ENCODE measurements around the gene NFAT5.
A peak's percentile ranks its signal among the peaks of the same experiment; 100 is the strongest.
"Not testable (repeated sequence)": the region's sequence is repeated elsewhere in the genome, so short reads cannot be mapped to it uniquely, and the experiment has no call there.

The NFAT5 gene

DNA sequence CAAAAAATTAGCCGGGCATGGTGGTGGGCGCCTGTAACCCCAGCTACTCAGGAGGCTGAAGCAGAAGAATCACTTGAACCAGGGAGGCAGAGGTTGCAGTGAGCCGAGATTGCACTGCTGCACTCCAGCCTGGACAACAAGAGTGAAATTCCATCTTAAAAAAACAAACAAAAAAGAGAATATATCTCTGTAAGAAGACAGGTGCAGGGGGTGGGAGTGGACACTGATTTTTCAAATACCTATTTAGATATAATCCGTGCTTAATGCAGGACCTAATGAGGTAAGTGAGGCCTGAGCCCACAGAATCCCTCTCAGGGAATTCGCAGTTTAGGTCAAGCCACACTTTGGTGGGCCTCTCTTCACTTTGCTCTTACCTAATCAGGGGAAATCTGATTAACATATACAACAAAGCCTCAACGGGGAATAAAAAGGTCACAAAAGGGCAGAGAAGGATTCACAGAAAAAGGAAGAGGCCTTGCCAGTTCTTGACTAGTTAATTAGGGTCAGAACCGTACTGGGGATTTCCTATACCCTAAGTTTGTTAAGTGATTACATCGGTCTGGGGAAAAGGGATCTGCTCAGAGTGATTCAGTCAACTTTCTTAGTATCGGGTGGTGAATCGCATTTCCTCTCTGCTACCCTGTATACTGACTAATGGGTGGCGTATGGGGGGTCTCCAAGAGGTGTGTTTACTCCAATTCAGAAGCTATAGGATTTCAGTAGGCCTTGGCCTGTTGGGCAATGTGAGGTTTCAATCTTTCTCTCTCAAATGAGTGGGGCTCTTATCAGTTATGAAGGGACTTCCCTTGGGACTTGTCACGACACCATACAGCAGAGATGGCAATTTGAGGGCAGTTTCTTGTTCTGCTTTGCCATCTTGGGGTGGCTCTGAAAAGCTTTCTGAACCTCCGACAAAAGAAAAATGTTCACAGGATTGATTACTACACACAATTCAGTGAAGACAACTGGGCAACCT is 1.9 kb upstream of the NFAT5 start:
- TF ChIP-seq, protein P1, sequence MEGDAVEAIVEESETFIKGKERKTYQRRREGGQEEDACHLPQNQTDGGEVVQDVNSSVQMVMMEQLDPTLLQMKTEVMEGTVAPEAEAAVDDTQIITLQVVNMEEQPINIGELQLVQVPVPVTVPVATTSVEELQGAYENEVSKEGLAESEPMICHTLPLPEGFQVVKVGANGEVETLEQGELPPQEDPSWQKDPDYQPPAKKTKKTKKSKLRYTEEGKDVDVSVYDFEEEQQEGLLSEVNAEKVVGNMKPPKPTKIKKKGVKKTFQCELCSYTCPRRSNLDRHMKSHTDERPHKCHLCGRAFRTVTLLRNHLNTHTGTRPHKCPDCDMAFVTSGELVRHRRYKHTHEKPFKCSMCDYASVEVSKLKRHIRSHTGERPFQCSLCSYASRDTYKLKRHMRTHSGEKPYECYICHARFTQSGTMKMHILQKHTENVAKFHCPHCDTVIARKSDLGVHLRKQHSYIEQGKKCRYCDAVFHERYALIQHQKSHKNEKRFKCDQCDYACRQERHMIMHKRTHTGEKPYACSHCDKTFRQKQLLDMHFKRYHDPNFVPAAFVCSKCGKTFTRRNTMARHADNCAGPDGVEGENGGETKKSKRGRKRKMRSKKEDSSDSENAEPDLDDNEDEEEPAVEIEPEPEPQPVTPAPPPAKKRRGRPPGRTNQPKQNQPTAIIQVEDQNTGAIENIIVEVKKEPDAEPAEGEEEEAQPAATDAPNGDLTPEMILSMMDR (IDR thresholded peaks at IDR 0.05; ENCODE audit: low read depth, low read length), result no peak
- peak; percentile 7 for DNase-seq (ENCODE audit: low read depth, low spot score)
- H3K4me3 ChIP-seq (ENCODE audit: low read depth, low read length), result peak overlapping the region; percentile 3
- in situ Hi-C loops (cut with HindIII; ENCODE audit: low sequenced_read_pairs), result no loop called here

DNA sequence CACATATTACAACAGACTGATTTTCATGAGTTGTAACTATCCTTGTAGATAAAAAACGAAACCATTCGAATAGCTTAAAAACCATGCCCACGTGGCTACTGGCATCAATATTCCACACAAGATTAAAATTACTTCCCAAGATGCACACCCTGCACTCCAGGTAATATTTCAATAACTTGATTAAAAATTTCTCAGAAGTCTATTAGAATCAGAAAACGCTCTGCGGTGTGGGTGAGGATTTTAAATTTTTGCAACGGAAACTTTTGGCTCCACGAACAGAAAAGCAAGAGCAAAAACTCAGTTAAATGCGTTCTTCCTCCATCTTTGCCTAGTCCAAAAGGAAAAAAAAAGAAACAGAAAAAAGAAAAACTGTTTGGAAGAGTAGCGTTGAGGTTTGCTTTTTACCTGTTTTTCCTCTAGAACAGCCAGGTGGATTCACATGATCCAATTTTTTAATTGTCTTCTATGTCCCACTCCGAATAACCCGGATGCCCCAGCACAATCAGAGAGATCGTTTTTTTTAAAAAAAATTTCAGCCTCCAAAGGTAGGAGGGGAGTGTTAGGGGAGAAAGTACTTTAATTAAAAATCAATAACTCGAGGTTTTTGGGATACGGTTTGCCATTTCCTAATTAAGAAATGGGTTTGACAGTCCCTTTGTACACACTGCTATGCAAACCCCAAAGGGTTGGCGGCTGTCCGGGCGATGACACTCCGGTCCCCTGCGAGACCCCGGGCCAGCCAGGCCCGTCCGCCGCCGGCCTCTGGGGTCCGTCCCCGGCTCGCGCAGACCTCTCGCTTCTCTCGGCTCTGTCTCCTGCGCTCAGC is 708 bp upstream of the NFAT5 start:
- peak overlapping the region; percentile 93 for H3K4me3 ChIP-seq (ENCODE audit: low read depth, low read length)
- in situ Hi-C loops (cut with HindIII; ENCODE audit: low sequenced_read_pairs), result no loop called here
- TF ChIP-seq, protein P1 (IDR thresholded peaks at IDR 0.05; ENCODE audit: low read depth, low read length), result no peak
- peak; percentile 34 for DNase-seq (ENCODE audit: low read depth, low spot score)

DNA sequence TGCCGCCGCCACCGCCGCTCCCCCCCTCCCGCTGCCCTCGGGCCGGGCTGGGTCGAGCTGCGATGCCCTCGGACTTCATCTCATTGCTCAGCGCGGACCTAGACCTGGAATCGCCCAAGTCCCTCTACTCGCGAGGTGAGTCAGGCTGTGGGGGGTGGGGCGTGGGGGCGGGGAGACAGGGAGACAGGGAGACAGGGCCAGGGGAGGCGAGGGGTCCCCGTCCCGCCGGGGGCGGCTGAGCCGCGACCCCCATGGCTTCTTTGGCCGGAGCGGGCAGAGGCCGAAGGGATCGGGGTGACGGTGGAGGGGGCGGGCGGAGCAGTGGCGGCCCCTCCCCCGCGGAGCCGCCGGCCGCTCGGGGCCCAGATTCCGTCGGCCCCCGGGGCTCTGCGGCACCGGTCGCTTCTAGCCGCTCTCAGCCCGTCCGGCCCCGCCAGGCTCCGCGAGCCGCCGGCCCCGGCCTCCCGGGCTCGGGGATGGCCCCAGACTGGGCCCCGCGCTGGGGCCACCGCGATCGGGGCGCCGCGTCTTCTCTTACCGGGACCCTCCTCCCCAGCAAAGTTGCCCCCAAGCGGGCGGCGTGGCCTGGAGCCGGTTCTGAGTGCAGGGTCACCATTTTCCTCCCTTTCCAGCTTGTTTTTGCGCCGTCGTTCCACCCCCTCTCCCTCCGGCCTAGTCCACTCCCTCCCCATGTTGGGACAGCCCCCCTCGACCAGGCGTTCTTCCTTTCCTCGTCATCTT is 644 bp downstream of the NFAT5 start:
- peak; percentile 41 for DNase-seq (ENCODE audit: low read depth, low spot score)
- in situ Hi-C loops (cut with HindIII; ENCODE audit: low sequenced_read_pairs), result no loop called here
- TF ChIP-seq, protein P1 (IDR thresholded peaks at IDR 0.05; ENCODE audit: low read depth, low read length), result no peak
- H3K4me3 ChIP-seq (ENCODE audit: low read depth, low read length), result peak overlapping the region; percentile 93

DNA sequence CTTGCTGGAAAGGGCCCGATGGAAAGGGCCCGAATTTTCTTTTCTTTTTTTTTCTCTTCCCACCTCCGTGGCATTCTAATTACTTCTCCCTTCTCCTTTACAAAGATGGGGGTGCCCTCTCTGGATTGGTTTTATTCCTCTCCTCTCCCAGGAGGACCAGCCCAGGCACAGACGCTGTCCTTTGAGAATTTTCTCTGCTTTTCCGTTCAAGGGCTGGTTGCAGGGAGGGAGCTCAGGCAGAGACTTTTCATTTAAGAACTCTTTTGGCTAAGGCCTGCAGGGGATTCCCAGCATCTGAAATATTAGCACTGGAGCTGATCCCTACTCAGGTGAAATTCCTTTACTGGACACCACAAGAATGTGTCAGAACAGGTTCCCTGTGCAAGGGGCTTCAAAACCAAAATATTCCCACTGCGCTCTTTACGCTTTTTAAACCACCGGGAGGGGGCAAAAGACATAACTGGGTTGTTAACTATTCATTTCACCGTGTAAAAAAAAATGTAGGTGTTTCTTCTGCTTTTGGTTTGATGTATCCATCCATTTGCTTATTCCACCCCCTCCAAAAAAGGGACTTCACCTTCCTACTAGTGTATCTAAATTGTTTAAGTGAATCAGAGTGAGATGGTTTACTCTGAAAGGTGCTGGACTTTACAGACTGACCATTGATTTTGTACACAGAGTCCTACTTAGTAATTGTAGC is 1.4 kb downstream of the NFAT5 start:
- in situ Hi-C loops (cut with HindIII; ENCODE audit: low sequenced_read_pairs), result no loop called here
- DNase-seq (ENCODE audit: low read depth, low spot score), result peak; percentile 67

DNA sequence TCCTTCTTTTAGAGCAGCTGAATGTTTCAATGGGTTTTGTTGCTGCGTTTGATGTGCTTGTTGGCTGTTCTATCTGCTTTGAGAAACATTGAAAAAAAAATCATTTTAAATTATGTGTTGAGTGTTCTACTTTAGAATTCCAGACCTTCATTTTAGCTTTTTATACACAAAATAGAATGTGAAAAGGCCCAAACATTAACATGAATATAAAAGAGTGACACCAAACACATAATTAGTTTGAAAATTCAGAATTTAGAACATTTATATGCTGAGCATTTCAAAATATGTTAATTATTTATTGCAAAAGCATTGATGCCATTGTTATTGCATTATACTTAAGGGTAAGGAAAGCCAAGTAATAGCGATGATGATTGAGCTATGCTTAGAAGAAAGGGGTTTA is 2.9 kb downstream of the NFAT5 start:
- in situ Hi-C loops (cut with HindIII; ENCODE audit: low sequenced_read_pairs), result no loop called here
- H3K4me3 ChIP-seq (ENCODE audit: low read depth, low read length), result no peak overlapping the region
- DNase-seq (ENCODE audit: low read depth, low spot score), result no peak
- TF ChIP-seq, protein P1 (IDR thresholded peaks at IDR 0.05; ENCODE audit: low read depth, low read length), result no peak

More for the DNA sequence above, 1.4 kb downstream of the NFAT5 start:
- H3K4me3 ChIP-seq (ENCODE audit: low read depth, low read length), result peak overlapping the region; percentile 93
- TF ChIP-seq, protein P1 (IDR thresholded peaks at IDR 0.05; ENCODE audit: low read depth, low read length), result peak; percentile 34

DNA sequence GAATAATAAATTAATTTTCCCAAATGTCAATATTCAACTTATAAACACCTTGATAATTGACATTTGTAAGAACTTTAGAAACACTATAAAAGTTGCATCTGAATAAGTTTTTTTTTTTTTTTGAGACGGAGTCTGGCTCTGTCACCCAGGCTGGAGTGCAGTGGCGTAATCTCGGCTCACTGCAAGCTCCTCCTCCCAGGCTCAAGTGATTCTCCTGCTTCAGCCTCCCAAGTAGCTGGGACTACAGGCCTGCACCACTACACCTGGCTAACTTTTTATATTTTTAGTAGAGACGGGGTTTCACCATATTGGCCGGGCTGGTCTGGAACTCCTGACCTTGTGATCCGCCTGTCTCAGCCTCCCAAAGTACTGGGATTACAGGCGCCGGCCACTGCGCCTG is 13.0 kb downstream of the NFAT5 start:
- in situ Hi-C loops (cut with HindIII; ENCODE audit: low sequenced_read_pairs); DNase-seq (ENCODE audit: low read depth, low spot score); H3K4me3 ChIP-seq (ENCODE audit: low read depth, low read length): not testable (repeated sequence)

All from astrocyte of the spinal cord (primary cell).